Measurements from ENCODE around the gene TMEM208.

DNA sequence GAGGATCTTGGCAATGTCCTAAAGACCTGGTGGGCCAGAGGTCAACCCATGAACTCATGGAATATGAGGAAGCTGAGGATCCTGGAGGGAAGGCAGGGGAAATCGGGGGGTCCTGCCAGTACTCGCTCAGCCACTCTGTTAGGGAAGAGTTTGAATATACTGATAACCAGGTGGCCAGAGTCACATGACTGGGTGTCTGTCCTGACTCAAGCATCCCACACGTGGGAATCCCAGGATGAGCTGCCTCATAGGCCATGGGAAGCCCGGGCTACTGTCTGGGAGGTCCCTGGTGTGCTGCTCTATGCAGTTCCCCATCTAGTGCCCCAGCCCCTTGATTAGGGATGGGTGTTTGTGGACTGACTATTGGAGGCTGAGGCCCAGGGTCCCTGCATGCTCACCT, 38.6 kb upstream of the TMEM208 start:
- no peak for TF ChIP-seq POLR2A (IDR thresholded peaks at IDR 0.05)
- TF ChIP-seq, protein P1, sequence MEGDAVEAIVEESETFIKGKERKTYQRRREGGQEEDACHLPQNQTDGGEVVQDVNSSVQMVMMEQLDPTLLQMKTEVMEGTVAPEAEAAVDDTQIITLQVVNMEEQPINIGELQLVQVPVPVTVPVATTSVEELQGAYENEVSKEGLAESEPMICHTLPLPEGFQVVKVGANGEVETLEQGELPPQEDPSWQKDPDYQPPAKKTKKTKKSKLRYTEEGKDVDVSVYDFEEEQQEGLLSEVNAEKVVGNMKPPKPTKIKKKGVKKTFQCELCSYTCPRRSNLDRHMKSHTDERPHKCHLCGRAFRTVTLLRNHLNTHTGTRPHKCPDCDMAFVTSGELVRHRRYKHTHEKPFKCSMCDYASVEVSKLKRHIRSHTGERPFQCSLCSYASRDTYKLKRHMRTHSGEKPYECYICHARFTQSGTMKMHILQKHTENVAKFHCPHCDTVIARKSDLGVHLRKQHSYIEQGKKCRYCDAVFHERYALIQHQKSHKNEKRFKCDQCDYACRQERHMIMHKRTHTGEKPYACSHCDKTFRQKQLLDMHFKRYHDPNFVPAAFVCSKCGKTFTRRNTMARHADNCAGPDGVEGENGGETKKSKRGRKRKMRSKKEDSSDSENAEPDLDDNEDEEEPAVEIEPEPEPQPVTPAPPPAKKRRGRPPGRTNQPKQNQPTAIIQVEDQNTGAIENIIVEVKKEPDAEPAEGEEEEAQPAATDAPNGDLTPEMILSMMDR (IDR thresholded peaks at IDR 0.05), result no peak
